Retinal pigment epithelial cell (primary cell): ENCODE results near the gene ICOSLG.
"Not testable (repeated sequence)": the region's sequence is repeated elsewhere in the genome, so short reads cannot be mapped to it uniquely, and the experiment has no call there.

Experiments used
- DNase-seq: peaks from one replicate; pipeline ENCODE4 v3.0.0-alpha.2; 2010; ENCODE audit warnings: low read depth
- H3K4me3 ChIP-seq: 2 replicates; pipeline ENCODE4 v1.5.1; 2011; ENCODE audit warnings: mild to moderate bottlenecking, low read length, control low read depth, moderate library complexity
- CTCF ChIP-seq: conservative IDR thresholded peaks from 2 replicates; pipeline ENCODE4 v1.5.1; 2011; ENCODE audit warnings: low read depth, low read length, control low read depth, inconsistent platforms

The ICOSLG gene

GRCh38 chr21:44240842-44241241 is at the start of gene ICOSLG:
Gene ICOSLG, minus strand, starts transcription at chr21:44240943. Its CDS starts 126 bp downstream, at chr21:44240817.
- not testable (repeated sequence) for H3K4me3 ChIP-seq, DNase-seq

GRCh38 chr21:44289381-44290010 is 48.8 kb upstream of the ICOSLG start:
- TF ChIP-seq CTCF = no peak
- H3K4me3 ChIP-seq = no peak overlapping the region
- no peak for DNase-seq

GRCh38 chr21:44288251-44289110 is 47.7 kb upstream of the ICOSLG start:
- H3K4me3 ChIP-seq = no peak overlapping the region
- no peak for DNase-seq
- TF ChIP-seq CTCF = no peak

- no peak for DNase-seq
- no peak for TF ChIP-seq CTCF
- H3K4me3 ChIP-seq = no peak overlapping the region
Measured at GRCh38 chr21:44286716-44287632, 46.2 kb upstream of the ICOSLG start.

GRCh38 chr21:44286086-44286715 is 45.5 kb upstream of the ICOSLG start:
- no peak overlapping the region for H3K4me3 ChIP-seq
- DNase-seq = no peak
- no peak for TF ChIP-seq CTCF

- DNase-seq = no peak
- no peak for TF ChIP-seq CTCF
- no peak within 1 kb of the TSS for H3K4me3 ChIP-seq
Measured at GRCh38 chr21:44285138-44285992, 44.6 kb upstream of the ICOSLG start, which contains the start of gene AIRE. Gene AIRE, plus strand, starts transcription at chr21:44285876. Its CDS starts 131 bp downstream, at chr21:44286007.
